SK-N-SH treated with all-trans-retinoic acid at 6 μM for 48 hours (cell line): Measurements from ENCODE around the gene PRKACG.

ENCODE experiments used
- ATAC-seq: fragments of 200-7000 bp; cut with Tn5 transposase; 3 replicates; pipeline ENCODE4 v1.9.1; 2020; ENCODE audit warnings: mild to moderate bottlenecking, moderate library complexity
- ARNTL ChIP-seq: fragments of 450-650 bp; formaldehyde crosslinking; IDR thresholded peaks from 2 replicates; pipeline ENCODE4 v1.5.0; 2020; ENCODE audit warnings: low read depth, mild to moderate bottlenecking, moderate library complexity, borderline replicate concordance
- CSDC2 ChIP-seq: fragments of 250-450 bp; sonication (Bioruptor Pico); IDR thresholded peaks from 2 replicates; pipeline ENCODE4 v1.5.0; 2020; ENCODE audit warnings: mild to moderate bottlenecking, moderate library complexity
- CSRNP3 ChIP-seq: fragments of 250-450 bp; sonication (Bioruptor Pico); IDR thresholded peaks from 2 replicates; pipeline ENCODE4 v1.5.1; 2021; ENCODE audit warnings: mild to moderate bottlenecking, moderate library complexity
- ESRRG ChIP-seq: fragments of 250-450 bp; sonication (Bioruptor Pico); IDR thresholded peaks from 2 replicates; pipeline ENCODE4 v1.6.1; 2021; ENCODE audit warnings: mild to moderate bottlenecking
- GLIS3 ChIP-seq: fragments of 250-450 bp; sonication (Bioruptor Pico); IDR thresholded peaks from 2 replicates; pipeline ENCODE4 v1.5.0; 2020; ENCODE audit warnings: mild to moderate bottlenecking, moderate library complexity
- ISL1 ChIP-seq: fragments of 250-450 bp; sonication (Bioruptor Pico); IDR thresholded peaks from 2 replicates; pipeline ENCODE4 v2.1.2; 2022; ENCODE audit warnings: mild to moderate bottlenecking, moderate library complexity
- OSR1 ChIP-seq: fragments of 250-450 bp; sonication (Bioruptor Pico); IDR thresholded peaks from 2 replicates; pipeline ENCODE4 v1.8.0; 2022; ENCODE audit warnings: moderate library complexity, mild to moderate bottlenecking, inconsistent platforms
- PATZ1 ChIP-seq: fragments of 250-450 bp; sonication (Bioruptor Pico); IDR thresholded peaks from 2 replicates; pipeline ENCODE4 v1.8.0; 2020; ENCODE audit warnings: mild to moderate bottlenecking, moderate library complexity, borderline replicate concordance
- POU6F1 ChIP-seq: fragments of 250-450 bp; sonication (Bioruptor Pico); IDR thresholded peaks from 2 replicates; pipeline ENCODE4 v1.8.0; 2021; ENCODE audit warnings: low read depth, mild to moderate bottlenecking, moderate library complexity, borderline replicate concordance
- PPARA ChIP-seq: fragments of 250-450 bp; sonication (Bioruptor Pico); IDR thresholded peaks from 2 replicates; pipeline ENCODE4 v1.5.0; 2020; ENCODE audit warnings: mild to moderate bottlenecking, borderline replicate concordance
- SNAI2 ChIP-seq: fragments of 250-450 bp; sonication (Bioruptor Pico); IDR thresholded peaks from 2 replicates; pipeline ENCODE4 v1.5.0; 2020; ENCODE audit warnings: mild to moderate bottlenecking, moderate library complexity
- TCF4 ChIP-seq: fragments of 250-450 bp; sonication (Bioruptor Pico); IDR thresholded peaks from 2 replicates; pipeline ENCODE4 v1.8.0; 2021; ENCODE audit warnings: mild to moderate bottlenecking, moderate library complexity, borderline replicate concordance
- TOX ChIP-seq: fragments of 250-450 bp; sonication (Bioruptor Pico); IDR thresholded peaks from 2 replicates; pipeline ENCODE4 v1.8.0; 2021; ENCODE audit warnings: mild to moderate bottlenecking, moderate library complexity, borderline replicate concordance
- TSHZ2 ChIP-seq: fragments of 250-450 bp; sonication (Bioruptor Pico); IDR thresholded peaks from 2 replicates; pipeline ENCODE4 v1.5.0; 2020; ENCODE audit warnings: mild to moderate bottlenecking, moderate library complexity
- ZC3H10 ChIP-seq: fragments of 250-450 bp; sonication (Bioruptor Pico); IDR thresholded peaks from 2 replicates; pipeline ENCODE4 v1.5.1; 2021; ENCODE audit warnings: mild to moderate bottlenecking, moderate library complexity
- ZFP3 ChIP-seq: fragments of 250-450 bp; sonication (Bioruptor Pico); IDR thresholded peaks from 2 replicates; pipeline ENCODE4 v1.5.0; 2020; ENCODE audit warnings: mild to moderate bottlenecking, moderate library complexity
- ZNF565 ChIP-seq: fragments of 450-650 bp; formaldehyde crosslinking; conservative IDR thresholded peaks from 2 replicates; pipeline ENCODE4 v1.5.0; 2020; ENCODE audit warnings: low read depth, mild to moderate bottlenecking, moderate library complexity
- ZNF70 ChIP-seq: fragments of 450-650 bp; formaldehyde crosslinking; IDR thresholded peaks from 2 replicates; pipeline ENCODE4 v1.5.0; 2020; ENCODE audit warnings: mild to moderate bottlenecking, moderate library complexity
- ZNF8 ChIP-seq: fragments of 450-650 bp; formaldehyde crosslinking; IDR thresholded peaks from 2 replicates; pipeline ENCODE4 v1.5.0; 2020; ENCODE audit warnings: mild to moderate bottlenecking, moderate library complexity
- TF ChIP-seq, protein P1 (sequence below): fragments of 250-450 bp; sonication (Bioruptor Pico); IDR thresholded peaks from 2 replicates; pipeline ENCODE4 v1.5.1; 2020; ENCODE audit warnings: low read depth, mild to moderate bottlenecking, moderate library complexity

The PRKACG gene

GRCh38 chr9:68981789-68982188, 32.1 kb downstream of the PRKACG start:
- no peak for TF ChIP-seq GLIS3 (CRISPR knock-in tag)
- TF ChIP-seq ESRRG (CRISPR knock-in tag), result no peak
- no peak for TF ChIP-seq ZNF8 (CRISPR knock-in tag)
- TF ChIP-seq CSDC2, result no peak
- TF ChIP-seq ISL1 (CRISPR knock-in tag), result no peak
- no peak for TF ChIP-seq PPARA
- TF ChIP-seq TOX (CRISPR knock-in tag), result no peak
- TF ChIP-seq ZC3H10 (CRISPR knock-in tag), result no peak
- TF ChIP-seq TCF4 (CRISPR knock-in tag), result no peak
- TF ChIP-seq SNAI2 (CRISPR knock-in tag), result no peak
- no peak for TF ChIP-seq ARNTL
- TF ChIP-seq, protein P1, sequence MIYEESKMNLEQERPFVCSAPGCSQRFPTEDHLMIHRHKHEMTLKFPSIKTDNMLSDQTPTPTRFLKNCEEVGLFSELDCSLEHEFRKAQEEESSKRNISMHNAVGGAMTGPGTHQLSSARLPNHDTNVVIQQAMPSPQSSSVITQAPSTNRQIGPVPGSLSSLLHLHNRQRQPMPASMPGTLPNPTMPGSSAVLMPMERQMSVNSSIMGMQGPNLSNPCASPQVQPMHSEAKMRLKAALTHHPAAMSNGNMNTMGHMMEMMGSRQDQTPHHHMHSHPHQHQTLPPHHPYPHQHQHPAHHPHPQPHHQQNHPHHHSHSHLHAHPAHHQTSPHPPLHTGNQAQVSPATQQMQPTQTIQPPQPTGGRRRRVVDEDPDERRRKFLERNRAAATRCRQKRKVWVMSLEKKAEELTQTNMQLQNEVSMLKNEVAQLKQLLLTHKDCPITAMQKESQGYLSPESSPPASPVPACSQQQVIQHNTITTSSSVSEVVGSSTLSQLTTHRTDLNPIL (CRISPR knock-in tag), result no peak
- no peak for TF ChIP-seq ZNF565 (CRISPR knock-in tag)
- ATAC-seq, result no peak

DNA sequence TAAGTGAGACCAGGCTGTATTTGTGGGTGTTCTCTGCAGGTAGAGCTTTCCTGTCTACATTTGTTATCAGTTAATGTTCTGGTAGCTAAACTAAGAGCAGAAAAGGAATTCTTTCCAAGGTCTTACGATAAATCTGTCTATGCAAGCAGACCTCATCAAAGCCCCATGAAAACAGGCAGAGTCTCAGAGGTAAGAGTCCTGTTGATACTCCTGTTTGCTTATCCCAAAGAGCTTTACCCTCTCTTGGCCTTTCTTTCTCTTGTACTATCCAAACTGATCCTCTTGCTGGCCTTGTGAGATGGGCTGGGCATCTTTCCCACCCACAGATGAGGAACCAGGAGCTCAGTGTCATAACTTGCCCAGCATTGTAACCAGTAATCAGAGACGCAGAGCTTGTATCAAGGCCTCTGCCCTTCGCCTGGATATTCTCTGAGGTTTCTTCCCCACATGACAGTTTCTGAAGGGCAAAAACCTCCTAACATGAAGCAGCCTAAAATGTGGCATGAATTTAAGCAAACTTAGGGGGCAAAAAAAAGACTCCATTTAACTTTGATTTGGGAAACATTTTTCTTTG, 33.5 kb downstream of the PRKACG start:
- TF ChIP-seq ZFP3 (no peak), PATZ1 (CRISPR knock-in tag) (no peak), CSDC2 (no peak), POU6F1 (CRISPR knock-in tag) (no peak), GLIS3 (CRISPR knock-in tag) (no peak), CSRNP3 (CRISPR knock-in tag) (no peak), ZNF70 (CRISPR knock-in tag) (no peak), TSHZ2 (CRISPR knock-in tag) (no peak), TCF4 (CRISPR knock-in tag) (no peak), OSR1 (CRISPR knock-in tag) (no peak), ESRRG (CRISPR knock-in tag) (no peak), SNAI2 (CRISPR knock-in tag) (no peak)
- TF ChIP-seq, protein P1 (CRISPR knock-in tag), result no peak
- no peak for ATAC-seq
